Endothelial cell of umbilical vein (primary cell): ENCODE measurements around the gene F2RL2.

Source experiments
- MYC ChIP-seq: IDR thresholded peaks from one replicate; pipeline ENCODE4 v1.6.1; 2011; ENCODE audit warnings: mild to moderate bottlenecking, low read depth, low read length
- POLR2AphosphoS5 ChIP-seq: IDR thresholded peaks from 2 replicates; pipeline ENCODE4 v1.6.1; 2012; ENCODE audit warnings: low read depth, mild to moderate bottlenecking, control low read depth, low read length, moderate library complexity; ENCODE audit not compliant: insufficient read depth
- TF ChIP-seq, protein P1 (sequence below), 2 donors: IDR thresholded peaks; 1 replicate in 1 of 2; 2 replicates in 1 of 2; pipeline ENCODE4 v1.5.1; 2011; ENCODE audit warnings: low read length in 2 of 2, mild to moderate bottlenecking in 2 of 2, moderate library complexity in 2 of 2, control low read depth in 1 of 2, inconsistent platforms in 1 of 2, low read depth in 1 of 2; ENCODE audit not compliant: insufficient read depth in 1 of 2; ENCODE audit errors: extremely low read depth in 1 of 2

GRCh38 chr5:76600716-76601115 is 22.5 kb downstream of the F2RL2 start:
- TF ChIP-seq, protein P1, sequence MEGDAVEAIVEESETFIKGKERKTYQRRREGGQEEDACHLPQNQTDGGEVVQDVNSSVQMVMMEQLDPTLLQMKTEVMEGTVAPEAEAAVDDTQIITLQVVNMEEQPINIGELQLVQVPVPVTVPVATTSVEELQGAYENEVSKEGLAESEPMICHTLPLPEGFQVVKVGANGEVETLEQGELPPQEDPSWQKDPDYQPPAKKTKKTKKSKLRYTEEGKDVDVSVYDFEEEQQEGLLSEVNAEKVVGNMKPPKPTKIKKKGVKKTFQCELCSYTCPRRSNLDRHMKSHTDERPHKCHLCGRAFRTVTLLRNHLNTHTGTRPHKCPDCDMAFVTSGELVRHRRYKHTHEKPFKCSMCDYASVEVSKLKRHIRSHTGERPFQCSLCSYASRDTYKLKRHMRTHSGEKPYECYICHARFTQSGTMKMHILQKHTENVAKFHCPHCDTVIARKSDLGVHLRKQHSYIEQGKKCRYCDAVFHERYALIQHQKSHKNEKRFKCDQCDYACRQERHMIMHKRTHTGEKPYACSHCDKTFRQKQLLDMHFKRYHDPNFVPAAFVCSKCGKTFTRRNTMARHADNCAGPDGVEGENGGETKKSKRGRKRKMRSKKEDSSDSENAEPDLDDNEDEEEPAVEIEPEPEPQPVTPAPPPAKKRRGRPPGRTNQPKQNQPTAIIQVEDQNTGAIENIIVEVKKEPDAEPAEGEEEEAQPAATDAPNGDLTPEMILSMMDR (IDR thresholded peaks at IDR 0.05; ENCODE audit: extremely low read depth in 1 of 2, insufficient read depth in 1 of 2, low read depth in 1 of 2, low read length in 2 of 2): no peak
- TF ChIP-seq MYC (no peak), POLR2AphosphoS5 (no peak)
